Mucosa of descending colon (tissue), 3 donors: ENCODE data around the gene RNF215. TPM values are rescaled to one million over a fixed set of nuclear protein-coding genes. Genes with fewer than 3 reads are reported as not detected.

ENCODE experiments used
- ATAC-seq: fragments of 200-7000 bp; cut with Tn5 transposase; one replicate; pipeline ENCODE4 v1.9.1; 2020; ENCODE audit warnings: mild to moderate bottlenecking, moderate library complexity
- DNase-seq, 3 donors: peaks; one replicate each; pipeline ENCODE4 v3.0.0-alpha.2; 2020
- H3K36me3 ChIP-seq: fragments of 200-600 bp; one replicate; pipeline ENCODE4 v1.8.0; 2021; ENCODE audit warnings: low read depth, mild to moderate bottlenecking
- H3K4me1 ChIP-seq: fragments of 200-600 bp; one replicate; pipeline ENCODE4 v1.8.0; 2021; ENCODE audit warnings: low read depth, mild to moderate bottlenecking
- H3K4me3 ChIP-seq: fragments of 200-600 bp; one replicate; pipeline ENCODE4 v1.8.0; 2021; ENCODE audit warnings: mild to moderate bottlenecking
- H3K9me3 ChIP-seq: fragments of 200-600 bp; one replicate; pipeline ENCODE4 v1.8.0; 2021; ENCODE audit warnings: mild to moderate bottlenecking
- CTCF ChIP-seq: fragments of 200-600 bp; IDR thresholded peaks from one replicate; pipeline ENCODE4 v1.8.0; 2022; ENCODE audit warnings: antibody characterized with exemption, mild to moderate bottlenecking
- intact Hi-C, 2 donors: fragments of 100-400 bp; cut with DNase I in 1 of 2; cut with micrococcal nuclease in 1 of 2; formaldehyde crosslinking; loops; one replicate each; pipeline versions ENCODE4 v1.11.0 to v1.11.1; 2022; cut with DNase I, micrococcal nuclease
- total RNA-seq, 3 donors: library from RNA; stranded (reverse); fragmentation: NEBNext Ultra II Directional in 2 of 3; extraction: Animal tissue kit (Norgen Biotek cat#: 25700) in 2 of 3; gene quantifications; one replicate each; pipeline versions ENCODE4 v1.2.1 to v1.2.4, GENCODE V29; 2021 to 2023
- donor health status: DM: no; HTN: no; CAD: no; lungs with moderate emphysema.
- donor health status: DM: no; HTN: no; CAD: no.
- donor health status: DM: no; HTN: yes; CAD: no.

Gene RNF215
- total RNA-seq, 3 donors from 2014 or later: 9.0 to 14.2 (median 9.1) TPM

GRCh38 chr22:30426388-30427353 is 39.5 kb upstream of the RNF215 start:
- ATAC-seq: peak; percentile 55
- H3K4me3 ChIP-seq: no peak overlapping the region
- no peaks in the 10 kb centered on the region for H3K36me3 ChIP-seq
- peak; percentile 91 to 97 (median 93) for DNase-seq
- H3K9me3 ChIP-seq: no peaks in the 10 kb centered on the region
- H3K4me1 ChIP-seq: peaks cover 33% of the 10 kb centered on the region
- intact Hi-C loops: no loop called here
- peak; percentile 76 for TF ChIP-seq CTCF

GRCh38 chr22:30425616-30426387 is 38.6 kb upstream of the RNF215 start, which contains the start of gene MTFP1:
MTFP1 (plus strand) TSS chr22:30425768; CDS start chr22:30425880, 112 bp downstream.
- no peak for TF ChIP-seq CTCF
- intact Hi-C loops: no loop called here
- Histone ChIP-seq H3K4me3 (peak within 1 kb of the TSS; percentile 58), H3K9me3 (no peaks in the 10 kb centered on the region), H3K4me1 (peaks cover 39% of the 10 kb centered on the region), H3K36me3 (no peaks in the 10 kb centered on the region)
- DNase-seq (peak; percentile 67 to 78 (median 75)), ATAC-seq (peak; percentile 0)

GRCh38 chr22:30425327-30425615 is 38.1 kb upstream of the RNF215 start:
- intact Hi-C loops: no loop called here
- Histone ChIP-seq H3K4me3 (peak overlapping the region; percentile 58), H3K36me3 (no peaks in the 10 kb centered on the region), H3K9me3 (no peaks in the 10 kb centered on the region), H3K4me1 (peaks cover 39% of the 10 kb centered on the region)
- ATAC-seq (no peak), DNase-seq (no peak)
- no peak for TF ChIP-seq CTCF

GRCh38 chr22:30424534-30425326 is 37.5 kb upstream of the RNF215 start:
- intact Hi-C loops: no loop called here
- TF ChIP-seq CTCF: no peak
- Histone ChIP-seq H3K4me1 (peaks cover 39% of the 10 kb centered on the region), H3K4me3 (no peak overlapping the region), H3K36me3 (no peaks in the 10 kb centered on the region), H3K9me3 (no peaks in the 10 kb centered on the region)
- ATAC-seq: no peak
- peak in 1 of 3 donors; percentile 14 for DNase-seq

- peak; percentile 97 to 99 (median 99) for DNase-seq
- TF ChIP-seq CTCF: no peak
- Histone ChIP-seq H3K36me3 (no peaks in the 10 kb centered on the region), H3K4me1 (peaks cover 39% of the 10 kb centered on the region), H3K9me3 (no peaks in the 10 kb centered on the region), H3K4me3 (peak overlapping the region; percentile 36)
- intact Hi-C loops: no loop called here
- ATAC-seq: peak; percentile 83
These were observed 36.8 kb upstream of the RNF215 start for GRCh38 chr22:30423959-30424533.
